NCI-H748 (cell line): ENCODE measurements around the gene DEDD.

Experiments used
- DNase-seq: peaks from one replicate; lab custom pipeline; 2025; ENCODE audit not compliant: unreplicated experiment; lab: John Stamatoyannopoulos, UW

The DEDD gene

GRCh38 chr1:161095230-161095629 is 37.2 kb downstream of the DEDD start:
- DNase-seq, result no peak

GRCh38 chr1:161094481-161094880 is 38.0 kb downstream of the DEDD start:
- no peak for DNase-seq

DNA sequence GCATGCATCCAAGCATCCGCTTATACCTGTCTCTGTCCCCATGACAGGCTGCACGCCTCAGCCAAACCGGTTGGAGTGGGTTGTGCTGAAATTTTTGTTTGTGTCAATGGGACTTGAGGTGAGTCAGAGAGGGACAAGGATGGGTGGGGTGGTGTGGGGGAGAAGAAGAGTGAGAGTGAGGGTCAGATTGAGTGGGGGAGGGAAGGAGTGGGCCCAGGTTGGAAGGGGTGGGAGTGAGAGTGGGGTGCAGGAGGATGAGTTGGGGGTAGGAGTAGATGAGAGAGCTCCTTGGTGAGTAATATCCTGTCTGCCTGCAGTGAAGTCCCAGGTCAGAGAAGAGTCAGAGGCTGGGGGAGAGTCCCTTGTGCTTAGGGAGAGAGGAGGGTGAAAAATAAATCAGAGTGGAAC is 39.8 kb downstream of the DEDD start:
- no peak for DNase-seq

- DNase-seq, result no peak
Measured at GRCh38 chr1:161091796-161092507, 40.5 kb downstream of the DEDD start.

GRCh38 chr1:161091093-161091492 is 41.4 kb downstream of the DEDD start:
- DNase-seq, result no peak

GRCh38 chr1:161090617-161091016 is 41.9 kb downstream of the DEDD start:
- DNase-seq, result no peak

DNA sequence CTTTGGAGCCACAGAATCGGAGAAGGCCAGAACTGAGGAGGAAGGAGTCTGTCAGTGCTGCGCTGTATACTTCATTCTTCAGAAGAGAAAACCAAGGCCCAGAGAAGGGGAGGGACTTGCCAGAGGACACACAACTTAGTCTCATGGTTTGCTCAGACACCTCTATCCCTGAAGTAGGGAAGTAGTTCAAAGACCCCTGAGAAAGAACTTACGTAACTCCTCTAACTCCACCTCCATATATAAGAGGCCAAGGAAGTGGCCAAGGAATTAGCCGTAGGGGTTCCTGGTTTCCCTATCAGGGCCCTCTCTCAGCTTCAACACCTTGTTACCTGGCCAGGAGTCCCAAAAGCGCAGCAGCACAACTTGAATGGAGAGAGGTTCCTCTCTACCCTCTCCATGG is 42.5 kb downstream of the DEDD start:
- DNase-seq, result no peak

- DNase-seq, result no peak
Measured at GRCh38 chr1:161089251-161089924, 43.1 kb downstream of the DEDD start, which contains the start of gene NECTIN4. NECTIN4 (minus strand) TSS chr1:161089558; CDS start chr1:161089296, 262 bp downstream.

- DNase-seq, result no peak
Measured at GRCh38 chr1:161088587-161089110, 43.8 kb downstream of the DEDD start.

DNA sequence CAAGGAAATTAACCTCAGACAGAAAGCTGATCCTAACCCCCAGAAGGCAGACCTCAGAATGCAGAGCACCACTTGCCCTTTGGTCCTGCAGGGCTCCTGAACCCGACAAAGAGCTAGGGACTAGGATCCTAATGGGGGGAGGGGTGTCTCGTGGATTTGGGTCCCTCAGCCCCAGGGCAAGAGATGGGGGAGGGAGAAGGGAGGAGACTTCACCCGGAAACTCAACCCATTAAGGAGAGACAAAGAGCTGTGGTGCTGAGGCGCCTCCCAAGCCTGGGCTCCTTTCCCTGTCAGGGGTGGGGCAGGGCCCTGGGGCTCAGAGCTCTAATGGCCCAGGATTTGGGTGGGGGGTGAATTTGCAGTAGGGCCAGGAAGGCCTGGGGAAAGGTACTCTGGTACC is 46.0 kb downstream of the DEDD start:
- DNase-seq, result no peak

- no peak for DNase-seq
Measured at GRCh38 chr1:161085165-161085564, 47.3 kb downstream of the DEDD start.

GRCh38 chr1:161084597-161084988 is 47.9 kb downstream of the DEDD start:
- no peak for DNase-seq

DNA sequence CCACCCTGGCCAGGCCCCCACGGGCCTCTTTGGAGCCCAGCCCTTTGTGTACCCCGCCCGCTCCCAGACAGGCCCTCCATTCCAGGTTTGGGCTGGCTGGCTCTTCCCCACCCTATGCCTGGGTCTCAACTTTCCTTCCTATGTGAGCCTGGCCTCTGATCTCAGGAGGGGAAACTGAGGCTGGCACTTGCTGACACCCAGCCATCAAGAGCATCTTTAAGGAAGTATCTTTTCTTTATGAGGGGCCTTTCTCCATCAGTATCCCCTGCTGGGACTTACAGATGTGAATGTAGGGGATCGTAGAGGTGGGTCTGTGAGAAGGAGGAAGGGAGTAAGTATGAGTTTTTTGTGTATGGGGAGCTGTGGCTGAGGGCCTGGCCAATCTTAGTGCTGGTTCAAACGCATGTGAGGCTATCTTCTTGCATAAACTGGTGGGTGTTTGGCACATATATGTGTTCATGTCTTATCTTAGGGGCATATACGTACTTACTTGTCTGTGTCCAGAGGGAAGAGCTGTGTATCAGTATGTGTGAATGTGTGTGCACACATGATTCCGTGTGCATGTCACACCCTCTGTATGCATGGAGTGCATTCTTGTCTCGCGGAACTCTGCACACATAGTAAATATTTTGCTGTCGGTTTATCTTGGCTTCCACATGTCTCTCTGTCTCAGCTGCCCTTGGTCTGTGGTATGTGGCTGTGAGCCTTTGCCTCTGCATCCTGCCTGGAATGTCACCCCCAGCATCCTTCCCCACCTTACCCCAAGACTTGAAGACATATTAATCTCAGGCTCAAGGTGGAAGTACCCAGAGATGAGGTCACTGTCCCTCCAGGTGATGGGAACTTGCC is 48.5 kb downstream of the DEDD start:
- DNase-seq, result no peak

- DNase-seq, result no peak
Measured at GRCh38 chr1:161082996-161083747, 49.3 kb downstream of the DEDD start.

DNA sequence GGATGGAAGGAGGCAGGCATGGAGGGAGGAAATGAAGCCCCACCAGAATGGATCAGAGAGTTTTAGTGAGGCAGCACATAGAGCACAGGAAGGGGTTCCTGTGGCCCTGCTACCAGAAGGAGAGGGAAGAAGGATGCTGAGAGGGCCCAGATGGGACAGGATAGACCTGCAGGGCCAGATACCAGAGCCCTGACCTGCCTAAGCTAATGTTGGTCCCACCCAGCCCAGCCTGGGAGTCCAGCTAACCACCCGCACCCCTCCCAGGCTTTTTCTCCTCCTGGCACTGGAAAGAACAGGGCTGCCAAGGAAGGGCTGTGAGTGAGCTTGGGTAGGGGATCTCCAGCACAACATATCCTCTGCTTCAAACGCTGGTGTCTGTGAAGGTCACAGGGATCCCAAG is 50.0 kb downstream of the DEDD start:
- DNase-seq, result no peak

DNA sequence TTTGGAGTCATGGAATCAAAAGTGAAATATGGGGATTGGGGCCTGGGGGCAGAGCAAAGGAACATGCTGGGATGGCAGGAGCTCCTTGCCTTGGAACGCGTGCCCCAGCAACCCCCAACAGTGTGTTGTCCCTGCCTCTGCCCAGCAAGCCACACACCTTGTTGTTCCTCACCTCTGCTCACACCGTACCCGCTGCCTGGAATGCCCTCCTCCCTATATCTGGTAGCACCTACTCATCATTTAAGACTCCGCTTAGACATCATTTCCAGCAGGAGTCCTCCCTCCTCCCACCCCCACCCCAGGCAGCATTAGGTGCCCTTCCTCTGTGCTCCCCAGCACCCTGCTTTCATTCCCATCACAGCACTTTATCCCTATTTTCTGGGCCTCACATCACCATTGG is 50.9 kb downstream of the DEDD start:
- no peak for DNase-seq

DNA sequence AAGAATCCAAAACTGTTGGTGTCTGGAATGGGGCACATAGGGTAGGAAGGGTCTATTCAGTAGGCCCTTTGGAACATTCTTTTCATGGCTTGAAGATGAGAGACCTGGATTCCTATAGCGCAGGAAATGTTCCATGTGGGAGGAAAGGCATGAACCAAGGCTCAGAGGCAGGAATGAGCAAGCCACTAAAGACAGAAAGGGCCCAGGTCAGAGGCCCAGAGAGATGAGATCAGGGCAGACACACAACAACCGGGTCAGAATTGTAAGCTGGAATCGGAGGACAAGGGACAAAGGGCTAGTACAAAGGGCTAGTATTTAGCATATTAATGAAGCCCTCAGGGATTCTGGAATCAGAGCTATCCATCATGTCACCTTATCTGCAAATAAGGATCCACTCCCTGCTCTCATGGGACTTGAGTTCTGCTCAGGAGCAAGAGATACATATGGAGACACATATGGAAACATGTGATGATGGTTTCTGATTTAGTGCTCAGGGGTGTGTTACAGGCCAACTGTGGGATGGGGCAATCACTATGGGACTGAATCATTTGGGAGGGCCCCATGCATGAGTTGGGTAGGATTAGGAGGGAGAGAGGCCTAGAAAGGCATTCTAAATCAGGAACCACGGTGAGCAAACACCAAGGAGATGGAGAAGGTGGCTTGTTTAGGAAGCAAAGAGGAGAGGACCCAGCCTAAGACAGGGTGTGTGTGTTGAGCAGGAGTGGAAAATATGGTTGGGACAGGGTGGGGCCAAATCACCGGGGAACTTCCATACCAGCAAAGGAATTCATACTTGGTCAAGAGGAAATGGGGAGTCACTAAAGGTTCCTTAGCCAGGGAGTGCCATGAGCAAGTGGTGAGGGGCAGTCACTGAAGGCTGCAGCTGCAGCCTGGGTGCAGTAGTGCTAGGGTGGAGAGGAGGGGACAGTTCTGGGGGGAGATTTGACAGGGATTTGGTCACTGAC is 51.7 kb downstream of the DEDD start:
- no peak for DNase-seq

DNA sequence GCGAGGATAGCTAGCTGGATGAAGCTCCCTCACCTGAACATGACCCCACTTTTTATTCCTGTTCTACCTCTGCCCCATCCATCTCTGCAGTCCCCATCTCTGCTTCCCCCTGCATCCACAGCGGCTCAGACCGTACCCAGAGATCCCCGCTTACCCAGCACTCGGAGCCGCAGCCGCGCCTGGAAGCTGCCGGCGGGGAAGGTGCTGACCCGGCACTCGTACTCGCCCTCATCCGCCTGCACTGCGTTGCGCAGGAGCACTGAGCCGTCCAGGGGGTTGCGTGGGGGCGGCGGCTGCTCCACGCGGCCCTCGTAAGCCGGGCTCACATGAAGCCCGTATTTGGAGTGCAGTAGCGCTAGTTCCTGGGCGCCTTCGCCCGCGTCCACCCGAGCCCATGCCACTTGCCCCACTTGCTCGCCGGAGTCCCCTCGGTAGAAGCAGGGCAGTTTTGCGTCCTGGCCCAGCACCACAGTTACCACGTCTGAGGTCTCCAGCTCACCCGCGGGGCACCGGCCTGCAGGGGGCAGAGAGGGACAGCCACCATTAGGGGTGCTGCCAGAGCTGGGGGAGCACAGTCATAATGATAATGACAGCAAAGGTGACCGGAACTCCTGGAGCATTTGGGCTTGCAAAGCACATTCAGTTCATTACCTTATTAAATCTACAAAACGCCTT is 52.9 kb downstream of the DEDD start:
- no peak for DNase-seq

DNA sequence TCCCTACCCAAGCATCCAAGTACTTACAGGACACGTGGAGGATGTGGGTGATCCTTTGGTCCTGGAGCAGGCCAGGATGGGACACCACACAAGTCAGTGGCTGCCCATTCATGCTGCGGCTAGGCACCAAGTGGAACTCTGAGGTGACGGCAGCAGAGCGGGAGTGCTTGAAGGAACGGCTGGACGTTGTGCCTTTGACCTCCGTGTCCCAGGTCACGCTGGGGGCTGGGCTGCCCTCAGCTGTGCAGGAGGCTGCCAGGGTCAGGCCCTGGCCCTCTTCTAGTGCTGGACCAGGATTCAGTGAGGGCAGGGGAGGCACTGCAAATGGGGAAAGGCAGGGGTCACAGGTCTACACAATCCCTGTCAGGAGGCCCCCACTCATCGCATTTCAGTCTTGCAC is 55.0 kb downstream of the DEDD start:
- DNase-seq, result no peak
